A673 (cell line): Measurements from ENCODE around the gene KRCC1.

Experiments
- CTCF ChIP-seq: fragments of 300-800, 200-600 bp; sonication (generic); conservative IDR thresholded peaks from 2 replicates; pipeline ENCODE4 v1.5.1; 2017; ENCODE audit warnings: low read depth, mild to moderate bottlenecking, antibody characterized with exemption, low read length, moderate library complexity, mixed read lengths
- EZH2 ChIP-seq: fragments of 200-600 bp; sonication (generic); IDR thresholded peaks from 2 replicates; pipeline ENCODE4 v1.6.1; 2017; ENCODE audit warnings: borderline replicate concordance, low read depth, mild to moderate bottlenecking, mixed read lengths, antibody characterized with exemption, low read length; ENCODE audit not compliant: poor library complexity, severe bottlenecking

GRCh38 chr2:88036182-88036581 is 19.4 kb downstream of the KRCC1 start:
- no peak for TF ChIP-seq CTCF
- TF ChIP-seq EZH2 = no peak
